GM23338 (cell line): ENCODE results near the gene TMEM88. TPM values are rescaled to one million over a fixed set of nuclear protein-coding genes. Genes with fewer than 3 reads are reported as not detected.

Source experiments
- ATAC-seq: fragments of 200-7000 bp; cut with Tn5 transposase; 3 replicates; pipeline ENCODE4 v1.9.1; 2020
- DNase-seq: peaks from one replicate; pipeline ENCODE4 v3.0.0-alpha.2; 2015; ENCODE audit warnings: low spot score
- H2AFZ ChIP-seq: fragments of 200-600 bp; sonication (generic); 2 replicates; pipeline ENCODE4 v1.8.0; 2016; ENCODE audit warnings: antibody characterized with exemption, mild to moderate bottlenecking, moderate library complexity
- H3F3A ChIP-seq: fragments of 200-600 bp; sonication (generic); replicated peaks from 2 replicates; pipeline ENCODE4 v1.8.0; 2017; ENCODE audit warnings: antibody characterized with exemption, mixed run types, low read depth
- H3K27ac ChIP-seq: fragments of 200-600 bp; sonication (generic); 2 replicates; pipeline ENCODE4 v1.6.1; 2016; ENCODE audit warnings: low read depth
- H3K27me3 ChIP-seq: fragments of 200-600 bp; sonication (generic); 2 replicates; pipeline ENCODE4 v1.8.0; 2016; ENCODE audit warnings: mild to moderate bottlenecking, mixed run types, moderate library complexity; ENCODE audit not compliant: insufficient read depth
- H3K36me3 ChIP-seq: fragments of 200-600 bp; sonication (generic); 2 replicates; pipeline ENCODE4 v1.8.0; 2016; ENCODE audit warnings: mild to moderate bottlenecking; ENCODE audit not compliant: insufficient read depth
- H3K4me1 ChIP-seq: fragments of 200-600 bp; sonication (generic); 2 replicates; pipeline ENCODE4 v1.8.0; 2016; ENCODE audit warnings: mild to moderate bottlenecking, moderate library complexity; ENCODE audit not compliant: insufficient read depth
- H3K4me2 ChIP-seq: fragments of 200-600 bp; sonication (generic); 2 replicates; pipeline ENCODE4 v1.7.1; 2017; ENCODE audit warnings: mixed run types
- H3K4me3 ChIP-seq: fragments of 200-600 bp; sonication (generic); 2 replicates; pipeline ENCODE4 v1.6.1; 2016; ENCODE audit warnings: mixed run types
- H3K79me2 ChIP-seq: fragments of 200-600 bp; sonication (generic); replicated peaks from 2 replicates; pipeline ENCODE4 v1.8.0; 2017; ENCODE audit warnings: mild to moderate bottlenecking; ENCODE audit not compliant: insufficient read depth
- H3K9me2 ChIP-seq: fragments of 200-600 bp; sonication (generic); 2 replicates; pipeline ENCODE4 v1.8.0; 2017; ENCODE audit not compliant: insufficient read depth
- H4K20me1 ChIP-seq: fragments of 200-600 bp; sonication (generic); replicated peaks from 2 replicates; pipeline ENCODE4 v1.8.0; 2017; ENCODE audit warnings: mild to moderate bottlenecking; ENCODE audit not compliant: insufficient read depth
- H3K27ac Mint-ChIP-seq: 2 replicates; pipeline ENCODE4 v1.8.0; 2020; ENCODE audit warnings: inconsistent platforms, mild to moderate bottlenecking, moderate library complexity, mixed read lengths
- H3K27me3 Mint-ChIP-seq: 3 replicates; pipeline ENCODE4 v1.8.0; 2022; ENCODE audit warnings: low read depth, mild to moderate bottlenecking, moderate library complexity, mixed read lengths, inconsistent platforms; ENCODE audit not compliant: insufficient read depth, poor library complexity
- H3K36me3 Mint-ChIP-seq: 3 replicates; pipeline ENCODE4 v1.8.0; 2021; ENCODE audit warnings: low read depth, mild to moderate bottlenecking, inconsistent platforms, moderate library complexity, mixed read lengths
- H3K4me1 Mint-ChIP-seq: 3 replicates; pipeline ENCODE4 v1.8.0; 2020; ENCODE audit warnings: mild to moderate bottlenecking, inconsistent platforms, mixed read lengths
- H3K4me3 Mint-ChIP-seq: 3 replicates; pipeline ENCODE4 v1.8.0; 2021; ENCODE audit warnings: moderate library complexity, mild to moderate bottlenecking, inconsistent platforms, mixed read lengths
- H3K9me3 Mint-ChIP-seq: 3 replicates; pipeline ENCODE4 v1.8.0; 2020; ENCODE audit warnings: moderate library complexity, mild to moderate bottlenecking, inconsistent platforms, mixed read lengths
- CREB1 ChIP-seq: fragments of 250-450 bp; sonication (Bioruptor Pico); IDR thresholded peaks from 2 replicates; pipeline ENCODE4 v1.5.0; 2020; ENCODE audit warnings: low read depth, mild to moderate bottlenecking, moderate library complexity
- POLR2AphosphoS5 ChIP-seq: IDR thresholded peaks from 2 replicates; pipeline ENCODE4 v1.6.1; 2016; ENCODE audit warnings: antibody characterized with exemption, low read depth
- ZNF114 ChIP-seq: fragments of 250-450 bp; sonication (Bioruptor Pico); IDR thresholded peaks from 2 replicates; pipeline ENCODE4 v1.5.0; 2020; ENCODE audit warnings: mild to moderate bottlenecking, moderate library complexity
- ZNF462 ChIP-seq: fragments of 250-450 bp; sonication (Bioruptor Pico); IDR thresholded peaks from 2 replicates; pipeline ENCODE4 v1.5.0; 2020; ENCODE audit warnings: mild to moderate bottlenecking, moderate library complexity
- polyA plus RNA-seq: library from polyadenylated mRNA; unstranded; fragments of >200 nt; fragmentation: Nextera tagmentation; extraction: Ambion mirVana; gene quantifications from 2 replicates; pipeline ENCODE4 v1.2.1, GENCODE V29; 2016
- total RNA-seq: library from RNA; depleted of rRNA; stranded (reverse); fragments of >200 nt; shearing (Covaris generic); gene quantifications from 2 replicates; pipeline ENCODE4 v1.2.3, GENCODE V29; 2014
- TF ChIP-seq, protein P1 (sequence below), 2 experiments: fragments of 200-600 bp in 1 of 2; sonication (generic) in 1 of 2; conservative IDR thresholded peaks; 2 replicates each; pipeline versions ENCODE4 v1.5.1 to v1.6.1; 2016 to 2017; ENCODE audit warnings: antibody characterized with exemption in 2 of 2, low read depth in 2 of 2, mild to moderate bottlenecking in 2 of 2, moderate library complexity in 1 of 2
- TF ChIP-seq, protein P2 (sequence below): IDR thresholded peaks from 2 replicates; pipeline ENCODE4 v1.6.1; 2016; ENCODE audit warnings: antibody characterized with exemption
- TF ChIP-seq, protein P3 (sequence below): IDR thresholded peaks from one replicate; pipeline ENCODE4 v1.6.1; 2018; ENCODE audit warnings: antibody characterized with exemption; ENCODE audit not compliant: unreplicated experiment

TMEM88 gene
- total and polyA plus RNA-seq, 2 experiments from 2014 or later = 0.58 to 0.97 TPM

GRCh38 chr17:7858522-7858810 lies 3.6 kb downstream of the TMEM88 start:
- Histone ChIP-seq H3K4me3 (peak overlapping the region; percentile 55), H3K27me3 (peaks cover 34% of the 10 kb centered on the region), H3K79me2 (peaks cover 7% of the 10 kb centered on the region), H3K36me3 (no peaks in the 10 kb centered on the region; the same call in 1 of the 2 replicates), H3K4me2 (peak overlapping the region; percentile 99), H2AFZ (peak overlapping the region; percentile 15), H4K20me1 (peaks cover 10% of the 10 kb centered on the region), H3K4me1 (peaks cover 39% of the 10 kb centered on the region), H3F3A (peaks cover 14% of the 10 kb centered on the region; the same call in 1 of the 2 replicates), H3K9me2 (no peaks in the 10 kb centered on the region), H3K27ac (no peak overlapping the region)
- Mint-ChIP-seq H3K4me1 (peaks cover 20% of the 10 kb centered on the region), H3K27ac (no peak overlapping the region; the same call in 1 of the 2 replicates), H3K9me3 (no peaks in the 10 kb centered on the region; the same call in 2 of the 3 replicates), H3K4me3 (no peak overlapping the region), H3K27me3 (peaks cover 1% of the 10 kb centered on the region), H3K36me3 (no peaks in the 10 kb centered on the region; the same call in 2 of the 3 replicates)
- ATAC-seq (peak; percentile 22), DNase-seq (peak; percentile 89)
- TF ChIP-seq, protein P1, sequence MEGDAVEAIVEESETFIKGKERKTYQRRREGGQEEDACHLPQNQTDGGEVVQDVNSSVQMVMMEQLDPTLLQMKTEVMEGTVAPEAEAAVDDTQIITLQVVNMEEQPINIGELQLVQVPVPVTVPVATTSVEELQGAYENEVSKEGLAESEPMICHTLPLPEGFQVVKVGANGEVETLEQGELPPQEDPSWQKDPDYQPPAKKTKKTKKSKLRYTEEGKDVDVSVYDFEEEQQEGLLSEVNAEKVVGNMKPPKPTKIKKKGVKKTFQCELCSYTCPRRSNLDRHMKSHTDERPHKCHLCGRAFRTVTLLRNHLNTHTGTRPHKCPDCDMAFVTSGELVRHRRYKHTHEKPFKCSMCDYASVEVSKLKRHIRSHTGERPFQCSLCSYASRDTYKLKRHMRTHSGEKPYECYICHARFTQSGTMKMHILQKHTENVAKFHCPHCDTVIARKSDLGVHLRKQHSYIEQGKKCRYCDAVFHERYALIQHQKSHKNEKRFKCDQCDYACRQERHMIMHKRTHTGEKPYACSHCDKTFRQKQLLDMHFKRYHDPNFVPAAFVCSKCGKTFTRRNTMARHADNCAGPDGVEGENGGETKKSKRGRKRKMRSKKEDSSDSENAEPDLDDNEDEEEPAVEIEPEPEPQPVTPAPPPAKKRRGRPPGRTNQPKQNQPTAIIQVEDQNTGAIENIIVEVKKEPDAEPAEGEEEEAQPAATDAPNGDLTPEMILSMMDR (conservative IDR thresholded peaks at IDR 0.05; ENCODE audit: low read depth in 2 of 2) = peak; percentile 24 to 33
- TF ChIP-seq POLR2AphosphoS5 = no peak
- TF ChIP-seq, protein P2, sequence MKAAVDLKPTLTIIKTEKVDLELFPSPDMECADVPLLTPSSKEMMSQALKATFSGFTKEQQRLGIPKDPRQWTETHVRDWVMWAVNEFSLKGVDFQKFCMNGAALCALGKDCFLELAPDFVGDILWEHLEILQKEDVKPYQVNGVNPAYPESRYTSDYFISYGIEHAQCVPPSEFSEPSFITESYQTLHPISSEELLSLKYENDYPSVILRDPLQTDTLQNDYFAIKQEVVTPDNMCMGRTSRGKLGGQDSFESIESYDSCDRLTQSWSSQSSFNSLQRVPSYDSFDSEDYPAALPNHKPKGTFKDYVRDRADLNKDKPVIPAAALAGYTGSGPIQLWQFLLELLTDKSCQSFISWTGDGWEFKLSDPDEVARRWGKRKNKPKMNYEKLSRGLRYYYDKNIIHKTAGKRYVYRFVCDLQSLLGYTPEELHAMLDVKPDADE = no peak

DNA sequence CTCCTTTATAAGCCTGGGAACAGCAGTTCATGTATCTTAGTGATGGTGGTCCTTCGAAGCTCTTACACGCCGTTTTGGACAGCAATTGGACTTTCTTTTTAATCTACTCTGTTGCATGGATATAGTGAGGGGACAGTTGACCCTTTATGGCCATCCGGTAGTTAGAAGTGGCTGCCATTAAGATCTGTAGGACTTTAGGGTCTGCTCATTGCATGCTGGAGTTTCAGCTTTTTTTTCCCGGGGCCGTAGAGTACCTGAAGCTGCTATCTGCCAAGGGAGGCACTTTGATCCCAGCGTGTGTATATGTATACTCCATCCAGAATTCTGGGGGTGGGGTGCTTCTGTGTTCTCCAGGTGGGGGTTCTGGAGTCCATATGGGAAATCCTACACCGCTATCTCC lies 4.2 kb downstream of the TMEM88 start:
- H3K4me3 ChIP-seq = peak overlapping the region; percentile 55
- no peak overlapping the region for H3K27ac Mint-ChIP-seq
- TF ChIP-seq, protein P3, sequence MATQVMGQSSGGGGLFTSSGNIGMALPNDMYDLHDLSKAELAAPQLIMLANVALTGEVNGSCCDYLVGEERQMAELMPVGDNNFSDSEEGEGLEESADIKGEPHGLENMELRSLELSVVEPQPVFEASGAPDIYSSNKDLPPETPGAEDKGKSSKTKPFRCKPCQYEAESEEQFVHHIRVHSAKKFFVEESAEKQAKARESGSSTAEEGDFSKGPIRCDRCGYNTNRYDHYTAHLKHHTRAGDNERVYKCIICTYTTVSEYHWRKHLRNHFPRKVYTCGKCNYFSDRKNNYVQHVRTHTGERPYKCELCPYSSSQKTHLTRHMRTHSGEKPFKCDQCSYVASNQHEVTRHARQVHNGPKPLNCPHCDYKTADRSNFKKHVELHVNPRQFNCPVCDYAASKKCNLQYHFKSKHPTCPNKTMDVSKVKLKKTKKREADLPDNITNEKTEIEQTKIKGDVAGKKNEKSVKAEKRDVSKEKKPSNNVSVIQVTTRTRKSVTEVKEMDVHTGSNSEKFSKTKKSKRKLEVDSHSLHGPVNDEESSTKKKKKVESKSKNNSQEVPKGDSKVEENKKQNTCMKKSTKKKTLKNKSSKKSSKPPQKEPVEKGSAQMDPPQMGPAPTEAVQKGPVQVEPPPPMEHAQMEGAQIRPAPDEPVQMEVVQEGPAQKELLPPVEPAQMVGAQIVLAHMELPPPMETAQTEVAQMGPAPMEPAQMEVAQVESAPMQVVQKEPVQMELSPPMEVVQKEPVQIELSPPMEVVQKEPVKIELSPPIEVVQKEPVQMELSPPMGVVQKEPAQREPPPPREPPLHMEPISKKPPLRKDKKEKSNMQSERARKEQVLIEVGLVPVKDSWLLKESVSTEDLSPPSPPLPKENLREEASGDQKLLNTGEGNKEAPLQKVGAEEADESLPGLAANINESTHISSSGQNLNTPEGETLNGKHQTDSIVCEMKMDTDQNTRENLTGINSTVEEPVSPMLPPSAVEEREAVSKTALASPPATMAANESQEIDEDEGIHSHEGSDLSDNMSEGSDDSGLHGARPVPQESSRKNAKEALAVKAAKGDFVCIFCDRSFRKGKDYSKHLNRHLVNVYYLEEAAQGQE = no peak
- TF ChIP-seq POLR2AphosphoS5 = no peak
- TF ChIP-seq CREB1 (CRISPR knock-in tag) = no peak
- TF ChIP-seq, protein P2 = no peak
- TF ChIP-seq ZNF114 (CRISPR knock-in tag) = no peak
- no peak for TF ChIP-seq ZNF462 (CRISPR knock-in tag)

More for the DNA sequence above, 4.2 kb downstream of the TMEM88 start:
- H3K36me3 ChIP-seq = no peaks in the 10 kb centered on the region; the same call in 1 of the 2 replicates
- peaks cover 1% of the 10 kb centered on the region for H3K27me3 Mint-ChIP-seq
- no peak overlapping the region for H2AFZ ChIP-seq
- H3K4me1 ChIP-seq = peaks cover 36% of the 10 kb centered on the region
- ATAC-seq = no peak
- H3K4me3 Mint-ChIP-seq = no peak overlapping the region
- peak overlapping the region; percentile 99 for H3K4me2 ChIP-seq
- peaks cover 7% of the 10 kb centered on the region for H3K79me2 ChIP-seq
- peaks cover 29% of the 10 kb centered on the region for H3K27me3 ChIP-seq
- peaks cover 10% of the 10 kb centered on the region for H4K20me1 ChIP-seq
- peaks cover 14% of the 10 kb centered on the region; the same call in 1 of the 2 replicates for H3F3A ChIP-seq
- DNase-seq = no peak
- H3K27ac ChIP-seq = no peak overlapping the region
- no peaks in the 10 kb centered on the region; the same call in 2 of the 3 replicates for H3K36me3 Mint-ChIP-seq
- no peaks in the 10 kb centered on the region; the same call in 2 of the 3 replicates for H3K9me3 Mint-ChIP-seq
- peaks cover 16% of the 10 kb centered on the region for H3K4me1 Mint-ChIP-seq
- H3K9me2 ChIP-seq = no peaks in the 10 kb centered on the region
